Neuron (in vitro differentiated cells): ENCODE data around the gene CDH19.

Experiments
- H2AFZ ChIP-seq: one replicate; pipeline ENCODE4 v1.6.1; 2013; ENCODE audit warnings: low read depth, mild to moderate bottlenecking, inconsistent platforms, low read length, moderate library complexity
- H3K27me3 ChIP-seq: one replicate; pipeline ENCODE4 v1.6.1; 2013; ENCODE audit warnings: low read length; ENCODE audit not compliant: insufficient read depth
- H3K36me3 ChIP-seq: one replicate; pipeline ENCODE4 v1.6.1; 2013; ENCODE audit warnings: low read length; ENCODE audit not compliant: insufficient read depth
- H3K4me1 ChIP-seq: one replicate; pipeline ENCODE4 v1.6.1; 2013; ENCODE audit warnings: low read length; ENCODE audit not compliant: insufficient read depth
- H3K4me3 ChIP-seq: 2 replicates; pipeline ENCODE4 v1.5.1; 2013; ENCODE audit warnings: mild to moderate bottlenecking, low read length, moderate library complexity
- H3K9me3 ChIP-seq: one replicate; pipeline ENCODE4 v1.6.1; 2013; ENCODE audit warnings: low read length

CDH19 gene, protein sequence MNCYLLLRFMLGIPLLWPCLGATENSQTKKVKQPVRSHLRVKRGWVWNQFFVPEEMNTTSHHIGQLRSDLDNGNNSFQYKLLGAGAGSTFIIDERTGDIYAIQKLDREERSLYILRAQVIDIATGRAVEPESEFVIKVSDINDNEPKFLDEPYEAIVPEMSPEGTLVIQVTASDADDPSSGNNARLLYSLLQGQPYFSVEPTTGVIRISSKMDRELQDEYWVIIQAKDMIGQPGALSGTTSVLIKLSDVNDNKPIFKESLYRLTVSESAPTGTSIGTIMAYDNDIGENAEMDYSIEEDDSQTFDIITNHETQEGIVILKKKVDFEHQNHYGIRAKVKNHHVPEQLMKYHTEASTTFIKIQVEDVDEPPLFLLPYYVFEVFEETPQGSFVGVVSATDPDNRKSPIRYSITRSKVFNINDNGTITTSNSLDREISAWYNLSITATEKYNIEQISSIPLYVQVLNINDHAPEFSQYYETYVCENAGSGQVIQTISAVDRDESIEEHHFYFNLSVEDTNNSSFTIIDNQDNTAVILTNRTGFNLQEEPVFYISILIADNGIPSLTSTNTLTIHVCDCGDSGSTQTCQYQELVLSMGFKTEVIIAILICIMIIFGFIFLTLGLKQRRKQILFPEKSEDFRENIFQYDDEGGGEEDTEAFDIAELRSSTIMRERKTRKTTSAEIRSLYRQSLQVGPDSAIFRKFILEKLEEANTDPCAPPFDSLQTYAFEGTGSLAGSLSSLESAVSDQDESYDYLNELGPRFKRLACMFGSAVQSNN

GRCh38 chr18:66603941-66604627 lies at the start of gene CDH19:
CDH19 (minus strand) TSS chr18:66604090; CDS start chr18:66572204, 31,886 bp downstream.
- Histone ChIP-seq H3K27me3 (no peaks in the 10 kb centered on the region), H3K4me1 (no peaks in the 10 kb centered on the region), H3K9me3 (no peaks in the 10 kb centered on the region), H3K4me3 (no peak within 1 kb of the TSS), H2AFZ (no peak within 1 kb of the TSS), H3K36me3 (no peaks in the 10 kb centered on the region)

DNA sequence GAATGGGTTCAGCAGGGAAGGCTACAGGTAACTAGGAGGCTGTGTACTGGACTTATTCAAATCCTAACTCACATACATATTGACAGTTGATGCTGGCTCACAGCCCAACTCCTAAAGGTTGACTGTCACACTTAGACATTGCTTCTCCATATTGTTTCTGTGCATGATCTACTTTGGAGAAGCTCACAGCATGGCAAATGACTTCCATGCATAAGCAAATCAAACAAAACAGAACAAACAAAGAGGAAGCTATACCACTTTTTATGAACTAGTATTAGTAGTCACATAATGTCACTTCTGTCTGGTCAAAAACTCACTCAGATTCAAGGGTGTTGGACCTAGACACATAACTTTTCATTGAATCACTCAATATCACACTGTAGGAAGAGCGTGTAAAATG lies 43.8 kb upstream of the CDH19 start:
- H3K9me3 ChIP-seq, result no peaks in the 10 kb centered on the region
- H3K27me3 ChIP-seq, result no peaks in the 10 kb centered on the region
- no peaks in the 10 kb centered on the region for H3K36me3 ChIP-seq
- no peaks in the 10 kb centered on the region for H3K4me1 ChIP-seq
- H2AFZ ChIP-seq, result no peak overlapping the region
- no peak overlapping the region for H3K4me3 ChIP-seq

- Histone ChIP-seq H2AFZ (no peak overlapping the region), H3K27me3 (no peaks in the 10 kb centered on the region), H3K4me1 (no peaks in the 10 kb centered on the region), H3K36me3 (no peaks in the 10 kb centered on the region), H3K9me3 (no peaks in the 10 kb centered on the region), H3K4me3 (no peak overlapping the region)
Observed at GRCh38 chr18:66646609-66647008, 42.7 kb upstream of the CDH19 start.

DNA sequence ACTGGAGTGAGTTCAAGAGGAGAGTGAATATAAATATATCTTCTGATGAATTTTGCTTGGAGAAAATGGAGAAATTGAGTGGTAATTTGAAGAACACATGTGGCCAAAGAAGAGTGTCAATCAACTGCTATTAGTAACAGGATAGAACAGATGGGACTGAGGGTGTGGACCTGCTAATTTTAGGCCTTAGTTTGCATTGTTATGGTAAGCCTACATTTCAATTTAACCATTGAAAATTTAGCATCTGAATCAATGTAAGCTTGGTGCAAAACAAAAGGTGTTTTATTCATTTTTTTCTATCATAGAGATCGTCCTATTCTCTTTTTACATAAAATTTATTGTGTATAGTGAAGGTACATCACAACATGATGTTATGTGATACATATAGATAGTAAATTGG lies 42.1 kb upstream of the CDH19 start:
- H2AFZ ChIP-seq, result no peak overlapping the region
- no peaks in the 10 kb centered on the region for H3K9me3 ChIP-seq
- H3K4me1 ChIP-seq, result no peaks in the 10 kb centered on the region
- H3K36me3 ChIP-seq, result no peaks in the 10 kb centered on the region
- H3K4me3 ChIP-seq, result no peak overlapping the region
- H3K27me3 ChIP-seq, result no peaks in the 10 kb centered on the region

DNA sequence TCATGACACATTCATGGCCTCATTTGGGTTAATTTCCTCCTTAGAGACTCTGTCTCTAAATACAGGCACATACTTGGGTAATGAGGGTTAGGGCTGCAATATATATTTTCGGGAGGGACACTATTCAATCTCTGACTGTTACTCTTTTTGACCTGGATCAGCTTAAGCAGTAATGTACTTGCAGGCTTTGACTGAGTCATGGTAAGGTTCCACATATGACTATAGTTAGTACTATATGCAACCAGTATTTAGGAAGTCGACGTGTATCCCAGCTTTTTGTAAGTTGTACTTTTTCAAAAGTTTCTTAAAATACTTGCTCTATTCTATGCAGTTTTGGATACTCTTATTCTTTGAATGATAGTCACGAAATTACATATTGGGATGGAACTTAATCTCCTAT lies 37.2 kb upstream of the CDH19 start:
- no peak overlapping the region for H3K4me3 ChIP-seq
- H3K4me1 ChIP-seq, result no peaks in the 10 kb centered on the region
- no peaks in the 10 kb centered on the region for H3K27me3 ChIP-seq
- no peak overlapping the region for H2AFZ ChIP-seq
- no peaks in the 10 kb centered on the region for H3K9me3 ChIP-seq
- H3K36me3 ChIP-seq, result no peaks in the 10 kb centered on the region

- H2AFZ ChIP-seq, result no peak overlapping the region
- H3K4me1 ChIP-seq, result no peaks in the 10 kb centered on the region
- H3K4me3 ChIP-seq, result no peak overlapping the region
- H3K36me3 ChIP-seq, result no peaks in the 10 kb centered on the region
- H3K9me3 ChIP-seq, result no peaks in the 10 kb centered on the region
- no peaks in the 10 kb centered on the region for H3K27me3 ChIP-seq
Observed at GRCh38 chr18:66640431-66640830, 36.5 kb upstream of the CDH19 start.

GRCh38 chr18:66638856-66639629 lies 35.2 kb upstream of the CDH19 start:
- H3K36me3 ChIP-seq, result no peaks in the 10 kb centered on the region
- no peaks in the 10 kb centered on the region for H3K4me1 ChIP-seq

GRCh38 chr18:66635342-66635741 lies 31.5 kb upstream of the CDH19 start:
- H2AFZ ChIP-seq, result no peak overlapping the region
- H3K4me3 ChIP-seq, result no peak overlapping the region
- no peaks in the 10 kb centered on the region for H3K4me1 ChIP-seq
- H3K9me3 ChIP-seq, result no peaks in the 10 kb centered on the region
- H3K36me3 ChIP-seq, result no peaks in the 10 kb centered on the region
- no peaks in the 10 kb centered on the region for H3K27me3 ChIP-seq

More at GRCh38 chr18:66638856-66639629, 35.2 kb upstream of the CDH19 start:
- Histone ChIP-seq H3K4me3 (no peak overlapping the region), H2AFZ (no peak overlapping the region), H3K27me3 (no peaks in the 10 kb centered on the region), H3K9me3 (no peaks in the 10 kb centered on the region)

DNA sequence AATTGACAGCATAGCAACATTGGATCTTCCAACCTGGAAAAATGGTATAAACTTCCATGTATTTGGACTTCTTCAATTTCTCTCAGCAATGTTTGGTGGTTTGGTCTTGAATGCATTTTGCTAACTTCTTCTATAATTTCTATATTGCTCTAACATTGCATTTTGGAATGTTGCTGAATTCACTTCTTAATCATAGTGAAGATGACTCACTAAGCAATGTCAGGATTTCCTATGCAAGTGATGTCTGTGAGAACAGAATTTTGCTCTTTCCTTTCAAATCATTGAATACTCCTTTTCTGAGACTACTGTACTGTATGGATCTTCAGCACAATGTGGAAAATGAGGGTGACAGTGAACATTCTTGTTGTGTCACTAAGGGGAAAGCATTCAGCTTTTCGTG lies 28.9 kb upstream of the CDH19 start:
- Histone ChIP-seq H3K36me3 (no peaks in the 10 kb centered on the region), H3K4me1 (no peaks in the 10 kb centered on the region), H3K9me3 (no peaks in the 10 kb centered on the region), H3K27me3 (no peaks in the 10 kb centered on the region), H3K4me3 (no peak overlapping the region), H2AFZ (no peak overlapping the region)

DNA sequence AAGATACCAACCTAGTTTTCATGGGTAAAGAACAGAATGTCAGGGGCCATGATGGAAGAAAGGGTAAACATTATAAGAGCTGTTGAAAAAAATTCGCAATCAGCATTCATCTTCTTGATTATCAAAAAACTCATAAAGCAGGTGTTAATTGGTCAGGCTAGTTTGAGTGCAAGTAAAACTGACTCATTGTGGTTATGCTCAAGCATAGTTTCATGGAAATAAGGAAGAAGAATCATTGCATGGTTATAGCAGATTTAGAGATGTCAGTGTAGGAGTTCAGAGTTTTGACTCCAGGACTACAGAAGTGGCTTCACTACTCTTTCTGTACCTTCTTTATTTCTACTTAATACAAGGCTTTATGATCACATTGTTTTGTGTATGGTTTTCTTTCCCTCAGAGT lies 26.9 kb upstream of the CDH19 start:
- Histone ChIP-seq H3K36me3 (no peaks in the 10 kb centered on the region), H2AFZ (no peak overlapping the region), H3K4me3 (no peak overlapping the region), H3K9me3 (no peaks in the 10 kb centered on the region), H3K27me3 (no peaks in the 10 kb centered on the region), H3K4me1 (no peaks in the 10 kb centered on the region)

- Histone ChIP-seq H3K9me3 (no peaks in the 10 kb centered on the region), H3K36me3 (no peaks in the 10 kb centered on the region), H3K4me3 (no peak overlapping the region), H3K4me1 (no peaks in the 10 kb centered on the region), H3K27me3 (no peaks in the 10 kb centered on the region), H2AFZ (no peak overlapping the region)
Observed at GRCh38 chr18:66623821-66624220, 19.9 kb upstream of the CDH19 start.

DNA sequence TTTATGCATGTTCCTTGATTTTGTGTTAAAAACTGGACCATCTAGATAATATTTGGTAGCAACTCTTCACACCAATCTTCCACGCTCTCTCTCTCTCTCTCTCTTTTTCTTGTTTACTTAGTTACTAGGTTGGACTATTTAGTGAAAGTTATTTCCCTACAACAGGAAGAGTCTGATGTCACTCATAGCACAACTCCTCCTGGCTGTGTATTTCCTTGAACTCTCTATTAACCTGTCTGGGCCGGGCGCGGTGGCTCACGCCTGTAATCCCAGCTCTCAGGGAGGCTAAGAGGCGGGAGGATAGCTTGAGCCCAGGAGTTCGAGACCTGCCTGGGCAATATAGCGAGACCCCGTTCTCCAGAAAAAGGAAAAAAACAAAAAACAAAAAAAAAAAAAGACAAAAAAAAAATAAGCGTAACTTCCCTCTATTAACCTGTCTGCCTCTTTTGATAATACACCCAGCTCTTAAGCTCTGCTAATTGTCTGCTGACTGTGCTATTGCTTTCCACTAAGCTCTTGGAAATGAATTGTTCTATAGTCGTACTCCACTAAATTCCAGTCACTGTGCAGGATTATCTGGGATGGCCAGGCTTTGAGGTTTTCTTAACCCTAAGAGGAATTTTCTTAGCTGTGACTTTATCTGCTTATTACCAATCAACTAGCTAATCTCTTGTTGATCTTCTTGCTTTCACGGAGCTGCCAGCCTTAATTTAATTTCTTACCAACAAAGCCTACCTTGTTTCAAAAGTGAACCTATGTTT lies 18.1 kb upstream of the CDH19 start:
- H2AFZ ChIP-seq, result no peak overlapping the region
- H3K9me3 ChIP-seq, result no peaks in the 10 kb centered on the region
- no peaks in the 10 kb centered on the region for H3K36me3 ChIP-seq
- H3K4me3 ChIP-seq, result no peak overlapping the region
- H3K4me1 ChIP-seq, result no peaks in the 10 kb centered on the region
- no peaks in the 10 kb centered on the region for H3K27me3 ChIP-seq
